BE2C (cell line): ENCODE measurements around the gene PI16.

ENCODE experiments used
- DNase-seq: peaks from one replicate; pipeline ENCODE4 v3.0.0-alpha.2; 2020
- H3K27me3 ChIP-seq: fragments of 250-450 bp; sonication (Bioruptor Pico); 2 replicates; pipeline ENCODE4 v1.5.1; 2020; ENCODE audit warnings: mild to moderate bottlenecking
- H3K36me3 ChIP-seq: fragments of 250-450 bp; sonication (Bioruptor Pico); 2 replicates; pipeline ENCODE4 v1.5.1; 2020; ENCODE audit warnings: mild to moderate bottlenecking
- H3K4me1 ChIP-seq: fragments of 250-450 bp; sonication (Bioruptor Pico); 2 replicates; pipeline ENCODE4 v1.5.1; 2020
- H3K4me3 ChIP-seq: 2 replicates; pipeline ENCODE4 v1.5.1; 2011; ENCODE audit warnings: low read depth, low read length
- H3K9me3 ChIP-seq: fragments of 250-450 bp; sonication (Bioruptor Pico); 2 replicates; pipeline ENCODE4 v1.5.1; 2020
- CTCF ChIP-seq: IDR thresholded peaks from 2 replicates; pipeline ENCODE4 v1.5.1; 2012; ENCODE audit warnings: mild to moderate bottlenecking, low read depth, low read length

The PI16 gene

GRCh38 chr6:36930483-36930882 is 24.1 kb upstream of the PI16 start:
- TF ChIP-seq CTCF = no peak
- Histone ChIP-seq H3K4me1 (peaks cover 16% of the 10 kb centered on the region), H3K36me3 (no peaks in the 10 kb centered on the region; the same call in 1 of the 2 replicates), H3K9me3 (no peaks in the 10 kb centered on the region), H3K27me3 (no peaks in the 10 kb centered on the region), H3K4me3 (no peak overlapping the region)
- DNase-seq = no peak

- H3K4me1 ChIP-seq = peaks cover 9% of the 10 kb centered on the region
- H3K27me3 ChIP-seq = no peaks in the 10 kb centered on the region
- DNase-seq = no peak
- H3K9me3 ChIP-seq = no peaks in the 10 kb centered on the region
- no peak overlapping the region for H3K4me3 ChIP-seq
- TF ChIP-seq CTCF = no peak
- H3K36me3 ChIP-seq = no peaks in the 10 kb centered on the region
Measured at GRCh38 chr6:36933102-36933501, 21.4 kb upstream of the PI16 start.

GRCh38 chr6:36933519-36933918 is 21.0 kb upstream of the PI16 start:
- H3K9me3 ChIP-seq = no peaks in the 10 kb centered on the region
- H3K27me3 ChIP-seq = no peaks in the 10 kb centered on the region
- no peak for DNase-seq
- H3K36me3 ChIP-seq = no peaks in the 10 kb centered on the region
- TF ChIP-seq CTCF = no peak
- no peak overlapping the region for H3K4me3 ChIP-seq
- peaks cover 9% of the 10 kb centered on the region for H3K4me1 ChIP-seq

- Histone ChIP-seq H3K9me3 (no peaks in the 10 kb centered on the region), H3K36me3 (no peaks in the 10 kb centered on the region), H3K4me3 (no peak overlapping the region), H3K4me1 (peaks cover 9% of the 10 kb centered on the region), H3K27me3 (no peaks in the 10 kb centered on the region)
- no peak for DNase-seq
- TF ChIP-seq CTCF = no peak
Measured at GRCh38 chr6:36934901-36935300, 19.6 kb upstream of the PI16 start.

- no peak for DNase-seq
- Histone ChIP-seq H3K27me3 (no peaks in the 10 kb centered on the region), H3K4me1 (peaks cover 9% of the 10 kb centered on the region), H3K4me3 (no peak overlapping the region), H3K9me3 (no peaks in the 10 kb centered on the region), H3K36me3 (no peaks in the 10 kb centered on the region)
- TF ChIP-seq CTCF = no peak
Measured at GRCh38 chr6:36936824-36937223, 17.7 kb upstream of the PI16 start.

- Histone ChIP-seq H3K27me3 (no peaks in the 10 kb centered on the region), H3K36me3 (no peaks in the 10 kb centered on the region), H3K4me1 (peaks cover 9% of the 10 kb centered on the region), H3K9me3 (no peaks in the 10 kb centered on the region), H3K4me3 (no peak overlapping the region)
- TF ChIP-seq CTCF = no peak
- no peak for DNase-seq
Measured at GRCh38 chr6:36937896-36938295, 16.6 kb upstream of the PI16 start.
